Stimulated activated CD8-positive, alpha-beta memory T cell treated with anti-CD3 and anti-CD28 coated beads, Interleukin-7, amount 100 ng/mL, for 24 hours (primary cell): Measurements from ENCODE around the gene TRIM69.
"Not testable (repeated sequence)": the region's sequence is repeated elsewhere in the genome, so short reads cannot be mapped to it uniquely, and the experiment has no call there.

ENCODE experiments used
- DNase-seq: peaks from one replicate; pipeline ENCODE4 v3.0.0-alpha.2; 2020; ENCODE audit warnings: low read depth

TRIM69 gene, protein sequence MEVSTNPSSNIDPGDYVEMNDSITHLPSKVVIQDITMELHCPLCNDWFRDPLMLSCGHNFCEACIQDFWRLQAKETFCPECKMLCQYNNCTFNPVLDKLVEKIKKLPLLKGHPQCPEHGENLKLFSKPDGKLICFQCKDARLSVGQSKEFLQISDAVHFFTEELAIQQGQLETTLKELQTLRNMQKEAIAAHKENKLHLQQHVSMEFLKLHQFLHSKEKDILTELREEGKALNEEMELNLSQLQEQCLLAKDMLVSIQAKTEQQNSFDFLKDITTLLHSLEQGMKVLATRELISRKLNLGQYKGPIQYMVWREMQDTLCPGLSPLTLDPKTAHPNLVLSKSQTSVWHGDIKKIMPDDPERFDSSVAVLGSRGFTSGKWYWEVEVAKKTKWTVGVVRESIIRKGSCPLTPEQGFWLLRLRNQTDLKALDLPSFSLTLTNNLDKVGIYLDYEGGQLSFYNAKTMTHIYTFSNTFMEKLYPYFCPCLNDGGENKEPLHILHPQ

DNA sequence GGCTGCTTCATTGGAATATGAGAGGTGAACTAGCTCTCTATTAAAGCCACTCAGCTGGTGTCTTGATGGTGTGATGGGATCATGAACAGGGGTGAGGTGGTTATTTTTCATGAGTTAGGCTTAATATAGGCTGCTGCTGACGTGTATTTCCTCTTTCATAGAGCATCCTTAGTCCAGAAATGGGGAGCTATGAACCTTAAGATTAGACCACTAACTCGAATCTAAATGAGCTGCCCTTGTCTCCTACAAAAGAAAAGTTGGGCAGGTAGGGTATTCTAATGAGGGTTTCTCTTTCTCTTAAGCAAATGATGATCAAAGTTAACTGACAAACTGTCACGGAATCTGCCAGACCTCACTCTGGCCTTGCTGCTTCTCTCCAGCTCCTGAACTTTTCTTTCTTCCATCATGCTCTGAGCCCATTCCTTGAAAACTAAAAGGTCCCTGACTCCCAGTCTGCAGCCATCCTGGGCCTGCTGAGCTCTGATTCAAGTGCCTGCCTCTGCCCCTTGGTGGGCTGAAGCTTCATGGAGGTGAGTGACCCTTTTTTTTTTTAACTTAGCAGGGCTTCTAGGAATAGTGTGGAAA lies at the start of gene TRIM69:
Gene TRIM69 (plus strand): TSS at position 348 of the 585 bp plus-strand sequence. CDS start 177 bp downstream, at position 525.
- DNase-seq = no peak

DNA sequence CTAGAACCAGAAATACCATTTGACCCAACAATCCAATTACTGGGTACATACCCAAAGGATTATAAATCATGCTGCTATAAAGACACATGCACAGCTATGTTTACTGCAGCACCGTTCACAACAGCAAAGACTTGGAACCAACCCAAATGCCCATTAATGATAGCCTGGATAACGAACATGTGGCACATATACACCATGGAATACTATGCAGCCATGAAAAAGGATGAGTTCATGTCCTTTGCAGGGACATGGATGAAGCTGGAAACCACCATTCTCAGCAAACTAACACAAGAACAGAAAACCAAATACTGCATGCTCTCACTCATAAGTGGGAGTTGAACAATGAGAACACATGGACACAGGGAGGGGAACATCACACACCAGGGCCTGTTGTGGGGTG lies 47.0 kb upstream of the TRIM69 start:
- not testable (repeated sequence) for DNase-seq

DNA sequence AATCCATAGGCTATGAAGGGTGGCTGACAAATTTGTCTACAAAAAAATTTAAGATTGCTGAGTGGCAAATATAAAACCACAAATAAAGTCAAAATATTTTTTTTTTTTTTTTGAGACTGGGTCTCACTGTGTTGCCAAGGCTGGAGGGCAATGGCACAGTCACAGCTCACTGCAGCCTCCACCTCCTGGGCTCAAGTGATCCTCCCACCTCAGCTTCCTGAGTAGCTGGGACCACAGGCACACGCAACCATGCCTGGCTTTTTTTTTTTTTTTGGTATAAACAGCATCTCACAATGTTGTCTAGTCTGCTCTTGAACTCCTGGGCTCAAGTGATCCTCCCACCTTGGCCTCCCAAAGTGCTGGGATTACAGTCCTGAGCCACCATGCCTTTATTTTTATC lies 46.1 kb upstream of the TRIM69 start:
- DNase-seq = not testable (repeated sequence)

DNA sequence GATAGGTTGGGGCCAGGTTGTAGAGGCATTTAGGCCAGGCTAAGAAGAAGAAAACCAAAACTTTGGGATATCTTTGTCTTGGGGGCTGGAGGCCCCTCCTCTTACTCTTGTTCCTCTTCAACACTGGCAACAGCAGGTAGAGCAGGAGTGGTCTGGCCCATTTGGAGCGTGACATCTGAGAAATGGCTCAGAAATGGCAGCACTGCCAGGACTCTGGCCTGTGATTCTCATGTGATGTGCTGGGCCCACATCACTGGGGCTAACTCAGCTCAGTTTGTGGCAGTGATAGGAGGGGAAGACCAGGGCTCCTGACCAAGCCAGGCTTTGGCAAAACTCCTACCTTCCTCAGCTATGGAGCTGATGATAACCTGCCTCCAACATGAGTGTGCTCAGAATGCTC lies 43.7 kb upstream of the TRIM69 start:
- DNase-seq = no peak

DNA sequence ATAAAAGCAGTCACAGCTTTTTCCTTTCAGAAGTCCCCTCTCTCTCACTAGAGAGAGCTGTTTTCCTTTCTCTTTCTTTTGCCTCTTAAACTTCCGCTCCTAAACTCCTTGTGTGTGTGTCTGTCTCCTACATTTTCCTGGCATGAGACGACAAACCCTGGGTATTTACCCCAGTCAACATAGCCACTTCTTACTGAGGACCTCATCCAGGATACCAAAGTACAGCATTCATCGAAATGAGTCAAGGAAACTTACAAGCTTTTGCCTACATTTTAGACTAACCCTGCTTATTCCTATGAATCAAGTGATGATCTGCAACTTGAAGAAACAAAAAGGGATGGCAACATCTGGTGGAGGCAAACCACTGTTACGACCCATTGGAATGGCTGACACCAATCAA lies 41.9 kb upstream of the TRIM69 start:
- DNase-seq = no peak

DNA sequence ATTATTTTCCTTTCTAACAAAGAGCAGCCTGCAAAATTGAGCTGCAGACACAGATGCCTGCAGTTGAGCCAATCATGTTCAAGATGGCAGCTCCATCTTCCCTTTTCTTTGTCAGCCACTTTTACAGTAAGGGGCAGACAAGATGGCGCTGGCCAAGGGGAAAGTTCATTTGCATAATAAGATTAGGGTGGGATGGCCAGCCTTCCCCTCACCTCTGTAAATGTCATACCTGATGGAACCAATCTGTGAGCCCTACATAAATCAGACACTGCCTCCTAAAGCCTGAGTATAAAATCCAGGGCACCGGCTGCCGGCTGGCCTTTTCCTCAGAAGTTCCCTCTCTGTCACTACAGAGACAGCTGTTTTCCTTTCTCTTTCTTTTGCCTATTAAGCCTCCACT lies 41.0 kb upstream of the TRIM69 start:
- no peak for DNase-seq

DNA sequence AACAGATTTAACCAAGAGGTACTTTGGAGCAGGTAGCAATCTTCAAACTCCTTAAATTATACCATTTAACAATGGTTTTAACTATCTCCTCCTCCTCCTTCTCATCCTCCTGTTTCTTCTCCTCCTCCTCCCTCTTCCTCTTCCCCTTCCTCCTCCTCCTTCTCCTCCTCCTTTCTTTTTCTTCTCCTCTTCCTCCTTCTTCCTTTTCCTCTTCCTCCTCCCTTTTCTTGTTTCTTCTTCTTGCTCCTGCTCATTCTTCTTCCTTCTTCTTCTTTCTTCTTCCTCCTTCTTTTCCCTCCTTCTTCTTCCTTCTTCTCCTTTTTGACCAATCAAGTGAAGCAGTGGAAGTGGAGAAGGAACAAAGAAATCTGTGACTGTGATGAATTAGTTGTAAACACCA lies 39.3 kb upstream of the TRIM69 start:
- no peak for DNase-seq

DNA sequence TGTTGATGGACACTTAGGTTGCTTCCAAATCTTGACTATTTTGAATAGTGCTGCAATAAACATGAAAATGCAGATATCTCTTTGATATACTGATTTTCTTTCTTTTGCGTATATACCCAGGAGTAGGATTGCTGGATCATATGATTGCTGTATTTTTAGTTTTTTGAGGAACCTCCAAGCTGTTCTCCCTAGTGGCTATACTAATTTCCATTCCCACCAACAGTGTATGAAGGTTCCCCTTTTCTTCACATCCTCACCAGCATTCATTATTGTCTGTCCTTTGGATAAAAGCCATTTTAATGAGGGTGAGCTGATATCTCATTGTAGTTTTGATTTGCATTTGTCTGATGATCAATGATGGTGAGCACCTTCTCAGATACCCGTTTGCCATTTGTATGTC lies 37.7 kb upstream of the TRIM69 start:
- DNase-seq = no peak

DNA sequence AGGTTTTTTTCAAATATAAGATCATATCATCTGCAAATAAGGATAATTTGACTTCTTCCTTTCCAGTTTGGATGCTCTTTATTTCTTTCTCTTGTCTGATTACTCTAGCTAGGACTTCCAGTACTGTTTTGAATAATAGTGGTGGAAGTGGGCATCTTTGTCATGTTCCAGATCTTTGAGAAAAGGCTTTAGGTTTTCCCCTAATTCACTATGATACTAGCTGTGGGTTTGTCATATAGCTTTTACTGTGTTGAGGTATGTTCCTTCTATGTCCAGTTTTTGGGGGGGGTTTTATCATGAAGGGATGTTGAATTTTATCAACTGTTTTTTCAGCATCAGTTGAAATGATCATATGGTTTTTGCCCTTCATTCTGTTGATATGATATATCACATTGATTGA lies 35.7 kb upstream of the TRIM69 start:
- not testable (repeated sequence) for DNase-seq

DNA sequence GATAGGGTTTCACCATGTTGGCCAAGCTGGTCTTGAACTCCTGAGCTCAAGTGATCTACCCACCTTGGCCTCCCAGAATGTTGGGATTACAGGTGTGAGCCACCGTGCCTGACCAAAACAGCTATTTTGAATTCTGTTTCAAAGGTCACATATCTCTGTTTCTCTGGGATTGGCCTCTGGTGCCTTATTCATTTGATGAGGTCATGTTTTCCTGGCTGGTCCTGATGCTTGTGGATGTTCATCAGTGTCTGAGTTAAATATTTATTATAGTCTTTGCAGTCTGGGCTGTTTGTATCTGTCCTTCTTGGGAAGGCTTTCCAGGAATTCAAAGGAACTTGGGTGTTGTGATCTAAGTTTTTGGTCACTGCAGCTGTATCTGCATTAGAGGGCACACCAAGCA lies 30.3 kb upstream of the TRIM69 start:
- no peak for DNase-seq

DNA sequence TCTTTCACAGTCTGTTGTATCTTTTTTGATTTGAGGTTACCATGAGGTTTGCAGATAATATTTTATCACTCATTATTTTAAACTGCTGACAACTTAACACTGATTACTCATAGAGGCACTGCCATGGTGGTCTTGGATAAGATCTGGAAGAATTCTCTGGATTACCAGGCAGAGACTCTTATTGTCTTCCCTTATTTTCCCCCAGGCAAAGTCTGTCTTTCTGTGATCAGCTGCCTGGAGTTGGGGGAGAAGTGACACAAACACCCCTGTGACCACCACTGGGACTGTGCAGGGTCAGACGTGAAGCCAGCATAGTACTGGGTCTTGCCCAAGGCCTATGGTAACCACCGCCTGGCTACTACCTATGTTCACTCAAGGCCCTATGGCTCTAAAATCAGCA lies 29.9 kb upstream of the TRIM69 start:
- DNase-seq = no peak

DNA sequence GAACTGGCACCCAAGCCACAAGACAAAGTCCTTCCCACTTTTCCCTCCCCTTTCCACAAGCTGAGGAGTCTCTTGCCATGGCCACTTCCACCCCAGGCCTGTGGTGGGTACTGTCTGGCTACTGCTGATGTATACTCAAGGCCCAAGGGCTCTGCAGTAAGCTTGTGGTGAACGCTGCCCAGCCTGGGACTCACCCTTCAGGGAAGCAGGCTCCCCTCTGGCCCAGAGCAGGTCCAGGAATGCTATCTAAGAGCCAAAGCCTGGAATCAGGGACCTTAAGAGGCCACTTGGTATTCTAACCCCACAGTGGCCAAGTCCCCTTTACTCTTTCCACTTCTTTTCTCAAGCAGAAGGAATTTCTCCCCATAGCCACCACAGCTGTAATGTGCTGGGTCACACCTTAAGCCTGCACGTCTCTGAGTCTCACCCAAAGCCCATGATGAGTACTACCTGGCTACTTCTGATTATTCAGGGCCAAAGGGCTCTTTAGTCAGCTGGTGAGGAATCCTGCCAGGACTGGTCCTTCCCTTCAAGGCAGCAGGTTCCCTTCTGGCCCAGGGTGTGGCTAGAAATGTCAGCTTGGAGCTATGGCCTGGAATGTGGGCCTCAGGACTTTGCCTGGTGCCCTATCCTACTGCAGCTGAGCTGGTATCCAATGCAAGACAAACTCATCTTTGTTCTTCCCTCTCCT lies 29.2 kb upstream of the TRIM69 start:
- no peak for DNase-seq

DNA sequence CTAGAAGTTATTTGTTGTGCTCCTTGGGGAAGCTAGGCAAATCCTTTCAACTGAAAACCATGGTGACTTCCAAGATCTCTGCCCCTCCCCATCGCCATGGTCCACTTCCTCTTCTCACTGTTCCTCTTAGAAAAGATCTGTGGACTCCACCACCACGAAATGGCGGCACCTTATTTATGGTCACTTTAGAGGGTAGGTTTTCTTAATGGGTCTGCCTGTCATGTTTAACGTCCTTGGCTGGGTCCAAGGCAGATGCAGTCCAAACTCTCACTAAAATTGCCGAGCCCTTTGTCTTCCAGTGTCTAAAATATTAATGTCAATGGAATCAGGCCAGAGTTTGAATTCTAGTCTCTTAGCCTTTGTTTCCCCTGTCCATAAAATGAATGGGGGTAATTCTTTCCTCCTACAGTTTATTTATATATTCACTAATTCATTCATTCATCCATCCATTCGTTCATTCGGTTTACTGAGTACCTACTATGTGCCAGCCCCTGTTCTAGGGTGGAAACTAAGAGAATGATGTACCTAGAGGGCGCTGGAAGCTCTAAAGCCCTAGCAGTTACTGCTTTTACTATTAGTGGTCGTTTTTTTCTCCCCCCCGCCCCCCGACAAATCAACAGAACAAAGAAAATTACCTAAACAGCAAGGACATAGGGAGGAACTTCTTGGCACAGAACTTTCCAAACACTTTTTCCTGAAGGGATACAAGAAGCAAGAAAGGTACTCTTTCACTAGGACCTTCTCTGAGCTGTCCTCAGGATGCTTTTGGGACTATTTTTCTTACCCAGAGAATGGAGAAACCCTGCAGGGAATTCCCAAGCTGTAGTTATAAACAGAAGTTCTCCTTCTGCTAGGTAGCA lies 25.9 kb upstream of the TRIM69 start:
- no peak for DNase-seq

DNA sequence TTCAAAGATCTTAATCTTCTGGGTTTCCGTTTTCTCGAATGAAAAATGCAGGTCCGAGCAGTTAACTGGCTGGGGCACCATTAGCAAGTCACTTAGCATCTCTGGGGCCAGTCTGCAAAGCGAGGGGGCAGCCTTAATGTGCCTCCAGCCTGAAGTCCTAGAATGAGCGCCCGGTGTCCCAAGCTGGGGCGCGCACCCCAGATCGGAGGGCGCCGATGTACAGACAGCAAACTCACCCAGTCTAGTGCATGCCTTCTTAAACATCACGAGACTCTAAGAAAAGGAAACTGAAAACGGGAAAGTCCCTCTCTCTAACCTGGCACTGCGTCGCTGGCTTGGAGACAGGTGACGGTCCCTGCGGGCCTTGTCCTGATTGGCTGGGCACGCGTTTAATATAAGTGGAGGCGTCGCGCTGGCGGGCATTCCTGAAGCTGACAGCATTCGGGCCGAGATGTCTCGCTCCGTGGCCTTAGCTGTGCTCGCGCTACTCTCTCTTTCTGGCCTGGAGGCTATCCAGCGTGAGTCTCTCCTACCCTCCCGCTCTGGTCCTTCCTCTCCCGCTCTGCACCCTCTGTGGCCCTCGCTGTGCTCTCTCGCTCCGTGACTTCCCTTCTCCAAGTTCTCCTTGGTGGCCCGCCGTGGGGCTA lies 25.1 kb upstream of the TRIM69 start, which contains the start of the genes B2M and PATL2:
Gene B2M (plus strand): TSS at position 422 of the 647 bp plus-strand sequence. CDS start 30 bp downstream, at position 452.
Gene PATL2 (minus strand): TSS at position 228 of the 647 bp plus-strand sequence. CDS start 34,833 bp downstream, outside the sequence.
- DNase-seq = peak; percentile 83

DNA sequence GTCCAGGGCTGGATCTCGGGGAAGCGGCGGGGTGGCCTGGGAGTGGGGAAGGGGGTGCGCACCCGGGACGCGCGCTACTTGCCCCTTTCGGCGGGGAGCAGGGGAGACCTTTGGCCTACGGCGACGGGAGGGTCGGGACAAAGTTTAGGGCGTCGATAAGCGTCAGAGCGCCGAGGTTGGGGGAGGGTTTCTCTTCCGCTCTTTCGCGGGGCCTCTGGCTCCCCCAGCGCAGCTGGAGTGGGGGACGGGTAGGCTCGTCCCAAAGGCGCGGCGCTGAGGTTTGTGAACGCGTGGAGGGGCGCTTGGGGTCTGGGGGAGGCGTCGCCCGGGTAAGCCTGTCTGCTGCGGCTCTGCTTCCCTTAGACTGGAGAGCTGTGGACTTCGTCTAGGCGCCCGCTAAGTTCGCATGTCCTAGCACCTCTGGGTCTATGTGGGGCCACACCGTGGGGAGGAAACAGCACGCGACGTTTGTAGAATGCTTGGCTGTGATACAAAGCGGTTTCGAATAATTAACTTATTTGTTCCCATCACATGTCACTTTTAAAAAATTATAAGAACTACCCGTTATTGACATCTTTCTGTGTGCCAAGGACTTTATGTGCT lies 24.5 kb upstream of the TRIM69 start:
- no peak for DNase-seq

DNA sequence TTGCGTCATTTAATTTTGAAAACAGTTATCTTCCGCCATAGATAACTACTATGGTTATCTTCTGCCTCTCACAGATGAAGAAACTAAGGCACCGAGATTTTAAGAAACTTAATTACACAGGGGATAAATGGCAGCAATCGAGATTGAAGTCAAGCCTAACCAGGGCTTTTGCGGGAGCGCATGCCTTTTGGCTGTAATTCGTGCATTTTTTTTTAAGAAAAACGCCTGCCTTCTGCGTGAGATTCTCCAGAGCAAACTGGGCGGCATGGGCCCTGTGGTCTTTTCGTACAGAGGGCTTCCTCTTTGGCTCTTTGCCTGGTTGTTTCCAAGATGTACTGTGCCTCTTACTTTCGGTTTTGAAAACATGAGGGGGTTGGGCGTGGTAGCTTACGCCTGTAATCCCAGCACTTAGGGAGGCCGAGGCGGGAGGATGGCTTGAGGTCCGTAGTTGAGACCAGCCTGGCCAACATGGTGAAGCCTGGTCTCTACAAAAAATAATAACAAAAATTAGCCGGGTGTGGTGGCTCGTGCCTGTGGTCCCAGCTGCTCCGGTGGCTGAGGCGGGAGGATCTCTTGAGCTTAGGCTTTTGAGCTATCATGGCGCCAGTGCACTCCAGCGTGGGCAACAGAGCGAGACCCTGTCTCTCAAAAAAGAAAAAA lies 23.9 kb upstream of the TRIM69 start:
- no peak for DNase-seq

DNA sequence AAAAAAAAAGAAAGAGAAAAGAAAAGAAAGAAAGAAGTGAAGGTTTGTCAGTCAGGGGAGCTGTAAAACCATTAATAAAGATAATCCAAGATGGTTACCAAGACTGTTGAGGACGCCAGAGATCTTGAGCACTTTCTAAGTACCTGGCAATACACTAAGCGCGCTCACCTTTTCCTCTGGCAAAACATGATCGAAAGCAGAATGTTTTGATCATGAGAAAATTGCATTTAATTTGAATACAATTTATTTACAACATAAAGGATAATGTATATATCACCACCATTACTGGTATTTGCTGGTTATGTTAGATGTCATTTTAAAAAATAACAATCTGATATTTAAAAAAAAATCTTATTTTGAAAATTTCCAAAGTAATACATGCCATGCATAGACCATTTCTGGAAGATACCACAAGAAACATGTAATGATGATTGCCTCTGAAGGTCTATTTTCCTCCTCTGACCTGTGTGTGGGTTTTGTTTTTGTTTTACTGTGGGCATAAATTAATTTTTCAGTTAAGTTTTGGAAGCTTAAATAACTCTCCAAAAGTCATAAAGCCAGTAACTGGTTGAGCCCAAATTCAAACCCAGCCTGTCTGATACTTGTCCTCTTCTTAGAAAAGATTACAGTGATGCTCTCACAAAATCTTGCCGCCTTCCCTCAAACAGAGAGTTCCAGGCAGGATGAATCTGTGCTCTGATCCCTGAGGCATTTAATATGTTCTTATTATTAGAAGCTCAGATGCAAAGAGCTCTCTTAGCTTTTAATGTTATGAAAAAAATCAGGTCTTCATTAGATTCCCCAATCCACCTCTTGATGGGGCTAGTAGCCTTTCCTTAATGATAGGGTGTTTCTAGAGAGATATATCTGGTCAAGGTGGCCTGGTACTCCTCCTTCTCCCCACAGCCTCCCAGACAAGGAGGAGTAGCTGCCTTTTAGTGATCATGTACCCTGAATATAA lies 23.0 kb upstream of the TRIM69 start:
- no peak for DNase-seq

DNA sequence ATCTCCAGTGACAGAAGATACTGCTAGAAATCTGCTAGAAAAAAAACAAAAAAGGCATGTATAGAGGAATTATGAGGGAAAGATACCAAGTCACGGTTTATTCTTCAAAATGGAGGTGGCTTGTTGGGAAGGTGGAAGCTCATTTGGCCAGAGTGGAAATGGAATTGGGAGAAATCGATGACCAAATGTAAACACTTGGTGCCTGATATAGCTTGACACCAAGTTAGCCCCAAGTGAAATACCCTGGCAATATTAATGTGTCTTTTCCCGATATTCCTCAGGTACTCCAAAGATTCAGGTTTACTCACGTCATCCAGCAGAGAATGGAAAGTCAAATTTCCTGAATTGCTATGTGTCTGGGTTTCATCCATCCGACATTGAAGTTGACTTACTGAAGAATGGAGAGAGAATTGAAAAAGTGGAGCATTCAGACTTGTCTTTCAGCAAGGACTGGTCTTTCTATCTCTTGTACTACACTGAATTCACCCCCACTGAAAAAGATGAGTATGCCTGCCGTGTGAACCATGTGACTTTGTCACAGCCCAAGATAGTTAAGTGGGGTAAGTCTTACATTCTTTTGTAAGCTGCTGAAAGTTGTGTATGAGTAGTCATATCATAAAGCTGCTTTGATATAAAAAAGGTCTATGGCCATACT lies 21.1 kb upstream of the TRIM69 start:
- no peak for DNase-seq
